GM18867 (cell line): Measurements from ENCODE around the gene ZNF618.
A peak's percentile ranks its signal among the peaks of the same experiment; 100 is the strongest.

Experiments
- ATAC-seq: cut with Tn5 transposase; IDR thresholded peaks from one replicate; pipeline ENCODE4 v1.9.1; 2021; ENCODE audit warnings: mild to moderate bottlenecking, moderate library complexity; ENCODE audit not compliant: unreplicated experiment

The ZNF618 gene

DNA sequence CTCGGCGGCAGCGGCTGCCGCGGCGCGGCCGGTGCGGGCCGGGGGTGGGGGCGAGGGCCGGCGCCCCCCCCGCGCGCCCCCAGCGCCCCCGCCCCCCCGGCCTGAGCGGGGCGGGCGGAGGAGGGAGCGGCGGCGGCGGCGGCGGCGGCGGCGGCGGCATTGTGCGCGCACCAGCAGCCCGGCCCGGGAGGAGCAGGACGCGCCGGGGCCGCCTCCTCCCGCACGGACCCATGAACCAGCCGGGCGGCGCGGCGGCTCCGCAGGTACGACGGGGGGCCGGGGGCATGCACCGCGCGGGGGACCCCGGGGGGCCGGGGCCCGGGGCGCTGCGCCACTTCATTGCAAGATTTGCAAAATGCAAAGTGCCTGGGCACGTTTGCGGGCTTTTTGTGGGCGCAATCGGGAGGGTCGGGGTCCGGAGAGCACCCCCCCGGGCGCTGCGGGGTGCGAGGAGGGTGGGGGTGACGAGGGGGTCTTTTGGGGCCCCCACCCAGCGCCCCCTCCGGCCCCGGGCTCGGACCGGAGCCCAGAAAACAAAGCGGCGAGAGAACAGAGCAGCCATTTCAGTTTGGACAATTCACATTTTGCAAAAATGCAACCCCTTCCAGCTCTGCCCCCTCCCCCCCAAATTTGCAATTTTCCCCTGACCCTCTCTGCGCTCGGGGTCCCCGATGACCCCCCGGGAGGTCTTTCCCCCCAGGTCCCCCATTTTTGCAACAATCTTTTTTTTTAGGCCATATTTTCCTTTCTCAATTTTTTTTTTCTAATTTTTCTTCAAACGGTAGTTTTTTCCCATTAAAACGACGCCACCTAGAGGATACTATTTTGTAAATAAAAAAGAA lies at the start of gene ZNF618:
Gene ZNF618 (plus strand): TSS at position 159 of the 842 bp plus-strand sequence. CDS start 72 bp downstream, at position 231.
- peak; percentile 57 for ATAC-seq

GRCh38 chr9:113828221-113828620 lies 47.9 kb upstream of the ZNF618 start:
- no peak for ATAC-seq

- ATAC-seq: no peak
These were observed 38.8 kb upstream of the ZNF618 start for GRCh38 chr9:113837334-113837733.

DNA sequence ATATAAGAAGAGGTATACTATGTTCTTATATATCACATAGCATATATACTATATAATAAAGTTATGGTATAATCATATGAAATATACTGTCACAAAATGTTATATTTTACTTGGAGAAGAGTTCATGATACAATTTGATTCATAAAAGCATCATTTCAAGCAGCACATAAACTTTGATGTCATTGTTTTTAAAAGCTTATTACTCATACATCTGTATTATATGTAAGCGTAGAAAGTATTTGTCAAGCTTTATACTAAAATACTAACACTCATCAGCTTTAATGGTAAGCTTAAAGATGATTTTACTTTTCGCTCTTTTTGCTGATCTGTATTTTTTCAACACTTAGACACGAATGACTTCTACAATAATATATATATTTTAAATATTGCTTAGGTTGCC lies 34.0 kb upstream of the ZNF618 start:
- ATAC-seq: no peak

- ATAC-seq: no peak
These were observed 31.6 kb upstream of the ZNF618 start for GRCh38 chr9:113844466-113844865.

GRCh38 chr9:113851359-113851758 lies 24.8 kb upstream of the ZNF618 start:
- no peak for ATAC-seq

DNA sequence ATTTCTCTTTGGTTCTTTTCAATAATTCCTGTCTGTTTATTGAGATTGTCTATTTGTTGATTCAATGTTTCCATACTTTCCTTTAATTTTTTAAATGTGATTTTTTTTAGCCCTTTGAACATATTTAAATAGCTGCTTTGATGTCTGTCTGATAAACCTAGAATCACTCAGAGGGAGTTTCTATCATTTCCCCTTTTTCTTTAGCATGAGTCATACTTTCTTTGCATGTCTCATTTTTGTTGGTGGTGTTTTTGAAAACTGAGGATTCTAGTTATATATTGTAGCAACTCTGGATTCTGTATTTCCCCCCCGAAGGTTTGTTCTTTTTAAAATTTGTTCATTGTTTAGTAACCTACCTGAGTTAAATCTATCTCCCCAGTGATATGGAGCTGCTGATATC lies 24.2 kb upstream of the ZNF618 start:
- ATAC-seq: no peak

DNA sequence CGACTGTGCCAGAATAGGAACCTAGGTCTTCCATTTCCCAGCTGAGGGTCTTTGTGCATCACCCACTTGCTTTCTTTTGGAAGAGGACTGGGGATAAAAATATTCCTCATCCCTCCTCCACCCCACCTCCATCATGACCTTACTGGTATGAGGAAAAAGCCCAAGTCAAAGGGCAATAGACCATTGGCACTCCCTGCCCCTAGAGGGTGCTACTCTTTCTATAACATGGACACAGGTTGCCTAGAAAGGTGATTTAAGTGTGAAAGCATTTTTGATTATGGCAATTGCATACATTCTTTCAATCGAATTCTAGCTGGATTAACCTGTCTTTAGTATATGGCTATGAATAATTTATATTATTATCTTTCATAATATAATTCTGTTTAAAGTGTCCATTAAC lies 22.8 kb upstream of the ZNF618 start:
- no peak for ATAC-seq

DNA sequence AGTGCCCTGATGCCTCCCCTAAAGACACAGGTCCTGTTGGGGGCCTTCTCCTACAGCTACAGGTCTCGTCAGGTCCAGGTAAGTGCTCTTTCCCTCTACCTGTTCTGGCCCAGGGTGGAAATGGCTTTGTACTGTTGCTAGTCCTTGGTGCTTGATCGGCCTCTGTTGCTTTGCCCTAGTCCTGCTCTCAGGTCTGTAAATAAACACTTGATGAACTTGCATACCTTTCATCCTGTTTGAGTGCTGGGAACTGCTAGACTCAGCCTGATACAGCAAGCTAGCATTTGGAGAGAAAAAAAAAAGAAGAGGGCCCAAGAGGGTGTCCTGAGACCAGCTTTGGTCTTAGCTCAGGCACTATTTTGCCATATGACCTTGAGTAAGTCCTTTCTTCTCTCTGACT lies 21.8 kb upstream of the ZNF618 start:
- ATAC-seq: no peak

GRCh38 chr9:113857875-113858274 lies 18.2 kb upstream of the ZNF618 start:
- ATAC-seq: peak; percentile 94

GRCh38 chr9:113858282-113858681 lies 17.8 kb upstream of the ZNF618 start:
- ATAC-seq: peak; percentile 32

DNA sequence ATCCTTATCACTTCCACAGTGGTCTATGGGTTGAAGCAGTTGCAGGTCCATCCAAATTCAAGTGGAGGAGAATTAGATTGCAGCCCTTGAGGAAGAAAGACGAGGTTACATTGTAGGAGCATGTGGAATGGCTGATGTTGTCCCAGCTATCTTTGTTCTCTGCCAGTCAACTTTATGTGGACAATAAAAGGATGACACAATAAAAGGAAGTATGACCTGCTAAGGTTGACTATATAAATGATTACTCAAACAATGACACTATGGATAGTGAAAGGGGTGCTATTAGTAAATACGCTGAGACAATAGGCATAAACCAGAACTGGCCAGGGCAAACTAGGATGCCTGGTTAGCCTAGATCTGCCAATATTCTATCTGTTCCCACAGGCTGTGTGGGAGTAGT lies 12.8 kb upstream of the ZNF618 start:
- ATAC-seq: no peak

DNA sequence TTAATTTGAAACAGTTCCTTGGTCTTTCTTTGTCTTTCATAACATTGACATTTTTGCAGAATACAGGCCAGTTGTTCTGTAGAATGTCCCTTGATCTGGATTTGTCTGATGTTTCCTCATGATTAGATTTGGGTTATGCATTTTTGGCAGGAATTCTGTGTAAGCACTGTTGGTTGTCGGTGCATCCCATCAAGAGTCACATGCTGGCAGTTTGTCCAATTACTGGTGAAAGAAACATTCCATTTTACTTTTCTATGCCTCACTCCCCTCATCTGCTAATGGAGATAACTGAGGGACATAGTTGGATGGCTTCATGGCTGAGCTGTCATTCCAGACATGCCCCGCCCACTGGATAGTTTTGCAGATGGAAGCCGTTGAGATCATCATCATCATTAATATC lies 7.6 kb upstream of the ZNF618 start:
- no peak for ATAC-seq

DNA sequence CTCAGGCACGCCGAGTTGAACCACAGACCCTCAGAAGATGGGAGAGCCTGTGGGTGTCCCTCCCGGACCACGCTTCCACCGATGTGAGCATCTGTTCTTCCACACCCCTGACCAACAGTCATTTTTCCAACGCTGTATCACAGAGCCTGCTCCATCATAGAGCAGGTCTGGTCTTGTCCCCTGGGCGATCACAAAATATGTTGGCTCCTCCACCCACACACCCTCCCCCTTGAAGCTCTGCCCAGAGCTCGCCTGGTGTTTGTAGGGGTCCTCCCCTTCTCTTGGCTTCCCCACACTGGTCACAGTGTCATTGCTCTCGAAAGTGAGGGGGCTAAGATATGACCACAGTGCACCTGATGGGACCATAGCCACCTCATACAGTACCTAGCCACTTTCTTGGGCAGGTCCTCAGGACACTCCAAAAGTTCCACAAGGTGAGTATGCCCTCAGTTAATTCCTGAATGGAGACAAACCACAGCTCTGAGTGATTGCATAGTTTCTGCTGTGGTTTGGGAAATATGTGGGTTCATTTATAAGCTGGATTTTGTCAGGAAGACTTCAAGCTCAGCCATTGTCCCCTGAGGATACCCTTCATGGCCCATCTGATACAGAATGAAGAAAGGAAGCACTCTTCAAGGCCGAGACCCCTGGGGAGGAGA lies 3.5 kb upstream of the ZNF618 start:
- no peak for ATAC-seq

- no peak for ATAC-seq
These were observed 2.7 kb upstream of the ZNF618 start for GRCh38 chr9:113873446-113873845.

- no peak for ATAC-seq
These were observed 2.2 kb upstream of the ZNF618 start for GRCh38 chr9:113873926-113874325.

- ATAC-seq: peak; percentile 26
These were observed 504 bp upstream of the ZNF618 start for GRCh38 chr9:113875459-113876150.

GRCh38 chr9:113876993-113877368 lies 872 bp downstream of the ZNF618 start:
- no peak for ATAC-seq

DNA sequence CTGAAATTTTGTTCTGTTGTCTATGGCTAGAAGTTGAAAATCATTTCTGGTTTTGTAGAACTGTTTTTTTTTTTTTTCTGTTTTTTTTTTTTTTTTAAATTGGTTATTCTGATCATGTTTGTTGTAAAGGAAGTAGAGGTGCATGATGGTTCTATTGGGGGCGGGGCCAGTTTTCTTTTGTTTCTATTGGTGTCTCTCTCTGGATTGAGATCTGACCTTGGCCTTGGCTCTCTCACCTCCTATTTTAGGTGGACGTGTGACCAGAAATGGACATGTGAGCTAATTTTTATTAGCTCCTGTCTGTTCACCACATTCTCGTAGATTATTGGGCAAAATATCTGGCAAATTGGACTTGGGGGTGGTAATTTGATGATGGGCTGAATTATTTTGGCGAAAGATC lies 3.2 kb downstream of the ZNF618 start:
- ATAC-seq: no peak

DNA sequence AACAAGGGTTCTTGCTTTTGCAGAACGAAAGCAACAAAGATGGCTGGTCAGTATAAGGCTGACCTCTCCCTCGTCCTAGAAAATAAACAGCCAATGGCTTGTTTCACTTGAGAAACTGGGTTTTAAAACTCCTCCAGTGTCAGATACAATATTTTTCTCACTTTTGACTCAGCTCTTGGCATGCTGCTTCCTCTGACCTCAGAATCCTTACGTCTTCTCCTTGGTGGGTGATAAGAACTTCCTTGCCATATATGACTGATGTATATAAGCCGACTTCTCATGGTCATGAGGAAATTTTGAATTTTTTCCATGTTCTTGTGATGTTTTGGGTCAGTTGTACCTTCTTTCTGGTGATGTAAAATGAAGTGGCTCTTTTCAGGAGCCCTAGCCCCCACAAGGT lies 3.8 kb downstream of the ZNF618 start:
- no peak for ATAC-seq

- no peak for ATAC-seq
These were observed 6.1 kb downstream of the ZNF618 start for GRCh38 chr9:113882181-113882580.

DNA sequence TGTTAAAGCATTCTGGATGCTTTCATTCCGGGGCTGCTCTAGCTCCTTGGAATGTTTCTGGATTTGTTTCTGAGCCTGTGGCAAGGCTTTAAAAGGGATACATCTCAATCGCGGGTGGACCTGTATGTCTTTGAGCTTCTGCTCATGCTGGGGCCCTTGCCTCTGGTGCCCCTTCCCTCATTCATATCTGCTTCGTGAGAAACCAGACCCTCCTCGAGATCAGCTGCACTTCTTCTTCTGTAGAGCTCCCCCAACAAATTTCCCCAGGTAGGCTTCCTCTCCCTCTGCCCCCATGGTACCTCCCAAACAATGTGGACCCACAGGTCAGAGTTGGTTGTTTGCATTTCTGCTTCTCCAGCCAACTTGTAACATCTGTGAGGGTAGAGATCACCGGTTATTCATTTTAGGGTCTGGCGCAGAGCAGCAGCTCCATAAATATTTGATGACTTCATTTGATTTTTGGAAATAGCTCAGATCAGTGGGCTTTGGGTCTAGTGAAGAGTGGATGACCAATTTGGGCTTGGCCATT lies 6.6 kb downstream of the ZNF618 start:
- ATAC-seq: no peak
